ENCODE results near the gene CD300LD.

GRCh38 chr17:74604761-74605160 lies 12.7 kb upstream of the CD300LD start:
- no peak for TF ChIP-seq POLR2A (IDR thresholded peaks at IDR 0.05; ENCODE audit: control extremely low read depth in 1 of 2, low read depth in 2 of 2, low read length in 2 of 2)
- TF ChIP-seq CTCF (IDR thresholded peaks at IDR 0.05; ENCODE audit: control extremely low read depth in 1 of 3, insufficient read depth in 1 of 3, low read depth in 1 of 3, low read length in 3 of 3) = no peak
- no peak for TF ChIP-seq POLR2AphosphoS5 (IDR thresholded peaks at IDR 0.05; ENCODE audit: low read depth, low read length)
- TF ChIP-seq CBX5 (IDR thresholded peaks at IDR 0.05; ENCODE audit: low read depth, low read length) = no peak

Measured in H1 (cell line).